ENCODE data around the gene ZNF583.

Gene ZNF583

GRCh38 chr19:56474308-56474707, 70.2 kb downstream of the ZNF583 start:
- DNase-seq (ENCODE audit: low spot score) = no peak

- no peak for DNase-seq (ENCODE audit: low spot score)
These were observed 72.0 kb downstream of the ZNF583 start for GRCh38 chr19:56476093-56476492.

Data from COLO829 (cell line).